Astrocyte of the hippocampus (primary cell): ENCODE data around the gene TBX15.

Source experiments
- DNase-seq: peaks from one replicate; pipeline ENCODE4 v3.0.0; 2011; ENCODE audit warnings: low read depth, low spot score

Gene TBX15

DNA sequence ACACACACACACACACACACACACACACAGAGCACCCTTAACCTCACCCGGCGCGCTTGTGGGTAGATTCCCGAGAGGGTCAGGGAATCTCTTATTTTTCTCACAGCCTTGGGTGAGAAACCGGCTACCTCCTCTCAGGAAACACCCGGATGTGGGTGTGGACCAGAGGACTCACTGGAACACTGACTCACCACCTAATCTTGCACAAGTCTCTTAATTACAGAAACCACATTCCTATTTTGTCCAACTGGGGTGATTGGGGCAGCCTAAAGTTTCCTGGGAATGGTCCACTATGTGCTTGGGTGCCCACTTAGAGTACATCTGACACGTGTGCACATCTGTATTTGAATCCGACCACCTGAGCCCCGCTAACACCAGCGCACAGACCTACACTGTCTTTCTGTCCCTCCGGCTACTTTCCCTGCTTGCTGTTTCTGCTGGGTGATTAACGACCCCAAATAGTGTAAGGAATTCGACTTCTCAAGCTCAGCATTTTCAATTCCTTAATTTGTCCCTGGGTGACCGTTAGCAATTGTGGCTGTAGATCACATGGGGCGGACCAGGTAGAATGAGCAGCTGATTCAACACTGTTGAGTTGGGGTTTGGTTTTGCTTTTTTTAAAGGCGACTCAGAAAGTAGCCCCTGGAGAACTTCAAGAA lies 14.0 kb upstream of the TBX15 start:
- peak; percentile 56 for DNase-seq

DNA sequence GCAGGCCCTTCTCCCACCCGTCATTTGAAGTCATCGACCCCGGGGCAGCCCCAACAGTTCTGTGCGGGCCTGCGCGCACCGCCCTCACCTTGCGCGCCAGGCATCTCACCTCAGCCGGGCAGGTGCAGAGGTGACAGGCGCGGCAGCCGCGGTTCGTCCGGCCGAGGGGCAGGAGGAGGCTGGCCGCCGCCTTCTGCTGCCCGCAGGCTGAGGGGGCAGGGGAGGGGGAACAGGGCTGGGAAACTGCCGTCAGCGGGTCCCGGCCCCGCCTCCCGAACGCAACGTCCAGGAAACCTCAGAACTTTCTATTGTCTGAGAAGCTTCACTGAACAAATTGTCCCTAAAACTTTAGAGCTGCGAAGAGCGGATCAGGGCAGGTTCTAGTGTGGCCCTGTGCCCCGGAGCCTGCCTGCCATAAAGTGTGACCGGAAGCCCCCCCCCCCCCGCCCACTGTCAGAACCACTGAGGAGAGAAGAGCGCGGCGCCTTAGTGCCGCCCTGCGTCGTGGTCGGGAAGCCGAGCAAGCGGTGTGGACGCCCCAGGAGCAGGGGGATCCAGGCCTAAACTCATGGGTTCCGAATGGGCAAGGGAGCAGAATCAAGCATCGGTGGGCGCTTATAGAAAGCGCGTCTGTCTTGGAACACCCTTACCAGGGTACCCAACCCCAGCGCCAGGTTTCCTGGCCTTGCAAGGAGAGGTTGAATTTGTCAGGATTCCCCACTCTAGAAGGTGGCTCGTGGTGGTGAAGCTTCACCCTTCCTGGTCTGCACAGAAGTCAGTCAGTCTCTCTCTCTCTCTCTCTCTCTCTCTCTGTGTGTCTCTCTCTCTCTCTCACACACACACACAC lies 13.3 kb upstream of the TBX15 start:
- DNase-seq = no peak

DNA sequence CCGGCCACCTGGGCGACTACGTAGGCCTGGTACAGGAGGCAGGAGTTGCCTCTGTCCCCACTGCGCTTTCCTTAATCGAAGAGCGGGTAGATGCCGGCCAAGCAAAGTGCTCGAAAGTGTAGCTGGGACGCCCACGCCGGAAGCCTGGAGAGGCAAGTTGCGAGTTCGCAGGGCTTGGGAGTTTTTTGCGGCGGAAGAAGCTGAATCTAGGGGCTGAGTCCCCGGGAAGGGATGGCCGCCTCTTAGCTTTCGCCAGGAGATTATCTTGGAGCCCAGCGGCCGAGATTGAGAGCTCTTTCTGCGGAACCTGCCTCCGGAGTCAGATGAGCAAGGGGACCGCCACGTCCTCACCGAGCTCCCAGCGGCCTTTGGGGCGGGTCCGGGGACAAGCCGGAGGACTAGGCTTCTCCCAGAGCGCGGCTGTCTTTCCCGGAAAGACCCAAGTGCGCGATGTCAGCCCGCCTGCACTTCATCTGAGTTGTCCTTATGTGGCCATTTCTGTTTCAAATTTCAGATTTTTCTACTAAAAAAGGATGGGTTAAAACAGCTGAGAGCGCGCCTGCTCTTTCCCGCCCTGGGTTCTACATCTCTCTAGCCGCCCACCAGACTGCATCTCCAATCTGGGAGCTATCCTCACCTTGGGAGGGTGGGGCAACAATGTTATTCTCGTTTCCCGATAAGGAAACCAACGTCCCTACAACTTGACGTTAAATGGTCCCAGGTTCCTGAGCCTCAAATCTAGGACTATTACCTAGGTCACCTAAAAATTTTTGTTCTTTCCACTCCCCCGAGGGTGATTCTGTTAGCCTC lies 12.4 kb upstream of the TBX15 start:
- DNase-seq = no peak

DNA sequence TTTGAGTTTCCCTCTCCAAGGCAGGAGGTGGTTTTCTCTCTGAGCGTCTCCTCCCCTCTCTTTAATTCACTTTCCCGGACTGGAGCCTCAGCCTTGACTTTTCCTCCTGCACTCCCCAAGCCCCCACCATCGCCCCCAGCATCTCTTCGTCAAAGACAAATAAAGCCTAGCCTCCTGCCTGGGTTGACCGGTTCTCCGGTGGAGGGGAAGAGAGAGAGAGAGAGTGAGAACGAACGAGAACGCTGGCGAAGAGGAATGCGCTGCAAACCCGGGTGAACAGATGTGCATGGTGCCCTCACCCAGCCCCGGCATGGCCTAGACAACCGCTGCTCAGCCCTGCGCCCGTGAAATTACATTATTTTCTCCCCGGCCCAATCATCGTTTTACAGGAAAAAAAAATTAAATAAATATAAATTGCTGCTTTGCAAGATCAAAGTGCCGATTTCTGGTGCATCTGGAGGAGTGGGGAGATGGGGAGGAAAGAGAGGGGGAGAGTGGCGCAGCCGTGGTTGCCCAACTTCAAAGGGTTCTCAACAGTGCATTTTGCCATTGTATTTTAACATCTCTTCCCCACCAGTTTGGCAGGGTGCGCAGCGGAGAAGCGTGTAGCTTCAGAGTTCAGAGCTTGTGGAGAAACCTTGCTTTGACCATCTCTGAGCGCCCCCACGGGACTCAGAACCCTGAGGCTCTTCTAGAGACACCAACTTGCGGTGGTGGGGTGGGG lies 11.4 kb upstream of the TBX15 start:
- no peak for DNase-seq

DNA sequence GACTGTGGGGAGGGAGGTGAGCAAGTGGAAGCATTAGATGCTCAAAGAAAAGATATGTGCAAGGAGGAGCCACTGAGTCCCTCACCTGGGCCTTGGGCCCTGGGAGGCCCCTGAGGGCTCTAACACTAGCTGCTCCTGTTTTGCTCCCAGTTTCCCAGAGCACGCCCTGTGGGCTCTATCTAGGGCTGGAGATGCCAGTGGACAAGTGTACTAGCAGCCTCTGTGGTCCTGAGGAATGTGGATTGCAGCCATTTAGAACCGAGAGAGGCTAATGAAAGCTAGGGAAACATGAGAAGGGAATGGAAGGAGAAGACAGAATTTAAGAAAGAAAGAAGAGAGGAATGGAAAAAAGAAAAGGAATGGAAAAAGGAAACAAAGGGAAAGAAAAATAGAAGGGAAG lies 10.0 kb upstream of the TBX15 start:
- no peak for DNase-seq

DNA sequence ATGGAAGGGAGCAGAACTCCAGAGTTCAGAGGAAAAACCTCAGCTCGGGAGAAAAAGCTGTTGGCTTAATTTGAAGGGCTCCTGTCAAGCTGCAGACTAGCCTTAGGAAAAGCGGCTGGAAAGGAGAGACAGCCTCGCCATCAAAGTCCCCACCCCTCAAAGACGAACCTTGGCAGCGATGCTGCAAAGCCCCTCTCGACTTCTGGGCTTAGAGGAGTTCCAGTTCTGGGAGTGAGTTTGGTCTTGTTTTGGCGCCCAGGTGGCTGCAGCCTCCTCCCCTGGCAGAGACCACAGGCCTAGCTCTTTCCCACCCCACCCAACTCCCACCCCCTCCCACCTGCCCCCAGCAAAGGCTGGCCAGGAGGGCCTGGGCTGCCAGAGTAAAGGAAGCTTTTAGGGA lies 9.1 kb upstream of the TBX15 start:
- no peak for DNase-seq

DNA sequence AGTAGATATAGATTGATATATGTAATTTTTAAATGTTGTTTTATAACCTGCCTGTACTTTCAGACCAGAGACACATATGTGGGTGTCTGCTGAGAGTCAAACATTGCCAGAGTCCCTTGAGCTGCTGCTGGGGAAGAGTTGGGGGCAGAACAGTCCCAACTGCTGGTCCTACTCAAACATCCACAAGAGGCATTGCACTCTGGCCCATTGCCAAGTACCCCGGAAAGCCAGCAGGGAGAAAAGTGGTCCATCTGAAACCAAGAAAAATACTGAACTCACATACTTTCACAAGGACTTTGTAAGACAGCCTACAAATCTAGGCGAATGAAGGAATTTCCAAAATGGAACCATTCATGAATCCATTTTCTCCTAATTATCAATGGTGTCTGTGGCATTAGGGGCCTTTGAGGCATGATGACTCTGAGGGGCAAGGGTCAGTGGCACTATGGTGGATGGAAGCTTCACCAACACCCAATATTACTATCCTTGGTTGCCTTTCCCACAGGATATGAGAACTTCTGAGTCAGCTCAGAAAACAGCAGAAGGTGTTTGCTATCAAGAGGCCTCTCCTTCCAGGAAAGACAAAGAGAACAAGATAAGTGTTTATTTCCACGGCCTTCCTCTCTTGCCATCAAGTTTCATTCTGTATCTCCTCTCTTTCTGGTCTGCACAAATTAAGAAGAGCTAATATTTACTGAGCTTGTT lies 7.3 kb upstream of the TBX15 start:
- no peak for DNase-seq

DNA sequence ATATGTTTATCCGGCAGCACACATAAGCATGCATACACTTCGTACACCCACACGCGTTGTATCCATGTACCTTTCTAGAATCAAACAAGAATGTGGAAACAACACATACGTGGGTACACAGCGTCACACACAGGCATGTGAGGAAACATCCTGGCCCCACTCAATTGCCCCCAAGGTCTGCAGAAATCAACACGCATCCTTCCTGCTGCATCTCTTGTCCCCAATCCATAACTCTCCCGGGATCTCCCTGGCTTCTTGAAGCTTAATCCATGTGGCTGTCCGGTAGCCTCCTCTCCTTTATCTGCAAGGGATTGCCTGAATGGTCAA lies 5.5 kb upstream of the TBX15 start:
- no peak for DNase-seq

DNA sequence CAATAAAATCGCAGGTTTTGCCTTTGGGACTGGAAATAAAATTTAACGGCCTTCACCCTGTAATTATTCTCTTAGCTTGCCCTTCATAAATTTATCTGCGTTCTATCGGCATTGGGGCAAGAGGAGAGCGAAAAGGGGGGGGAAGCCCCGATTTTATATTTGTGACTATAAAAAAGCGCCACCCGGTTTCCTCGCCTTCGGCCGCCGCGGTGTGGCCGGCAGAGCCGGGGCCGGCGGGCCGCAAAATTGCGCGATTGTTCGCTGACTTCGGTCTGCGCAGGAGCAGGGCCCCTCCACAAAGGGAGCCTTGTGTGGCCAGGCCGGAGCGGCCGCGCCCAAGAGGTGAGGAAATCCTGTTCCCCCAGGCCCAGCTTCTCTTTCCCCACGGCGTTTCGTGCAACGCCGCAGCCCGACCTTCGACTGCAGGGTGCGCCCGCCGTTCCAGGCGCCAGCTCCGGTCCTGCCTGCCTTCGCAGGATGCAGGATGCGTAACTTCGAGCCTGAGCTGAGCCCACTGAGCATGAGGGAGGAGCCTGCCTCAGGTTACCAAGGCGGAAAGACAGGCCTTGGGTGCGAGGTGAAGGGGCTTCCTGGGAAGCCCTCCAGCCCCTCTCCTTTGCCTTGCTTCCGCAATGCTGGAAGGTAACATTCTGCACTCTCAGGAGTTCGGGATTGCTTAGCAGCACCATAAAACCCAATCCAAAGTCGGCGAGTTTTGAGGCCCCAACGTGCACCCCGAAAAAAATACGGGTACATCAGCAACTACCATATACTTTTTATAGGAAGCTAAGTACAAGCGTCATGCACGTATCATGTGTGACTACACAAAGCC lies 4.9 kb upstream of the TBX15 start:
- no peak for DNase-seq

DNA sequence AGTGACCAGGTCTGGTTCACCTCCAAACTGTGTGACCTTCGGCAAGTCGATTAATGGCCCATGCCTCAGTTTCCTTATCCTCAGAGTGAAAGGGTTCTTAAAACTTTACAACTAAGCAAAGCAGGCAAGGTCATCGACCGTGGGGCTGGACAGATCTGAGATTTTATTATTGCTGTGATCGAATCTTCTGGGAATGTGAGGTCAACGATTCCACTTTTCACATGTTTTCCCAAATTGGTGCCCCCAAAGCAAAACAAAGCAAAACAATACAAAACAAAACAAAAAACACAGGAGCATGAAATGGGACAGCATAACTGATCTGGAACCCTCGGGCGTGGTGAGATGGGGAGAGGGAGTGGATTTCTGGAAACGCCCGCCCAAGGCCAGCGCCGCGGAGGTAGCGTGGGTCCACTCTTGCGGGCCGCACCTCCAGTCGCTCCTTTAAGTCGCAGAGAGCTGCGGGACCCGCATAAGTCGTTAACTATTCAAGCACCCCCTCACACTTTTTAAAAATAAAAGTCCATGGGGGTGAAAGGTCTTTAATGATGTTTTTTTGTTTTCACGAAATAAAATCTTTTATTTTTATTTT lies 4.2 kb upstream of the TBX15 start:
- DNase-seq = no peak

DNA sequence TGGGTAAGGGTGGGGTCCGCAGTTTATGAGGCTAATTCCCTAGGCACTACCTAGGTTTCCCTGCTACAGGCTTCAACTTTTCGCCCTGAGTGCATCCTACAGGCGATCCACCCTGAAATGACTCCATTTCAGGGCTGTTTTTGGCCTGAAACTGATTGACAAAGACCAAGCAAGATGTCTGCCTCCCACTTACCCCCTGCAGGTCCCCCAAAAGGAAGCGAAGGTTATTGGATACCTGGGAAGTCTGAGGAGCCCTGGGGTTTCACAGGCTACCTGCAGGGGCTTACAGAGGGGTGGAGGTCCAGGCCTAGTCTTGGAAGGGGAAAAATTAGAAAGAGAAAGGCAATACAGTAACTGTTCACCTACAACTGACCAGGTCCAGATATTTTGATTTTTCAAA lies 3.3 kb upstream of the TBX15 start:
- DNase-seq = no peak

DNA sequence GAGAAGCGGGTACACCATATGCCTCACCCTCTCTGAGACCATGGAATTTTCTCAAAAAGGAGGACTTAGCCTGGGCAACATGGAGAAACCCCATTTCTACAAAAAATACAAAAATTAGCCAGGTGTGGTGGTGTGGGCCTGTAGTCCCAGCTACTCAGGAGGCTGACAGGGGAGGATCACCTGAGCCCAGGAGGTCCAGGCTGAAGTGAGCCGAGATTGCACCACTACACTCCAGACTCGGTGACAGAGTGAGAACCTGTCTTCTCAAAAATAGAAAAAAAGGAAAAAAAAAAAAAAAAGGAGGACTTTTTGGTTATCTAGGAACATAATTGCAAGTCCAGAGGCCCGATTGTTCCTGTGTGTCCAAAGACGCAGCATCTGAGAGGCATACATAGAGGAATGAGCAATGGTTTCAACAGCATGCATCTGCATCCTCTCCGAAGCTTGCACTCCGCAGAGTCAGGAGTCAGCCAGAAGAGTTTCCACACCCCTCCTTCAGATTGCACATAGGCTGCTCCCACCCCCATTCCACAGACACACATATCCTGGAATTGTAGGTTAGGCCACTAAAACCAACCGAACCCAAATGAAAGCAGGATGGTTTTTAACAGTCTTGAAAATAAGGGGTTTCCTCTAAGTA lies 2.5 kb upstream of the TBX15 start:
- no peak for DNase-seq

DNA sequence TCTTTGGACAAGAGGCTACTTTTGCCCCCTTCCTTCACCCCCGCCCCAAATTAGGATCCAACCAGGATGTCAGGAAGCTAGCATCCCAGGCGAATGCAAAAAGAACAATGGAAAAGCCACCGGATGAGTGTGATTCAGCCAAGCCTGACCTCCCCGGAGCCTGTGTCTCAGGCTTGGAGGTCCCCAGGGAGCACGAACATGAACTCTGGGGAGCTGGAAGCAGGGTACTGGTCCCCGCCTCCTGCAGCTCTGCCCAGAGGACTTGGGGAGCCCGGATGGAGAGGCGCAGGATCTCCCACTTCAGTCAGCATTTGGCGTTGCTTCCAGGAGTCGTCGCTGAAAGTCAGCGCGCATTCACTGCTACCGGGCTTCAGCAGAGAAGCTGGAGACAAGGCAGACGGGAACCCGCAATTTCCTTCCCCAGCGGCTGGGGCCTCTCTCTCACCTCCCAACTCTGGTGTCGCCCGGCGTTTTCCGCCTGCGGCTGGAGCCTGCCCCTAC lies 1.8 kb upstream of the TBX15 start:
- no peak for DNase-seq

DNA sequence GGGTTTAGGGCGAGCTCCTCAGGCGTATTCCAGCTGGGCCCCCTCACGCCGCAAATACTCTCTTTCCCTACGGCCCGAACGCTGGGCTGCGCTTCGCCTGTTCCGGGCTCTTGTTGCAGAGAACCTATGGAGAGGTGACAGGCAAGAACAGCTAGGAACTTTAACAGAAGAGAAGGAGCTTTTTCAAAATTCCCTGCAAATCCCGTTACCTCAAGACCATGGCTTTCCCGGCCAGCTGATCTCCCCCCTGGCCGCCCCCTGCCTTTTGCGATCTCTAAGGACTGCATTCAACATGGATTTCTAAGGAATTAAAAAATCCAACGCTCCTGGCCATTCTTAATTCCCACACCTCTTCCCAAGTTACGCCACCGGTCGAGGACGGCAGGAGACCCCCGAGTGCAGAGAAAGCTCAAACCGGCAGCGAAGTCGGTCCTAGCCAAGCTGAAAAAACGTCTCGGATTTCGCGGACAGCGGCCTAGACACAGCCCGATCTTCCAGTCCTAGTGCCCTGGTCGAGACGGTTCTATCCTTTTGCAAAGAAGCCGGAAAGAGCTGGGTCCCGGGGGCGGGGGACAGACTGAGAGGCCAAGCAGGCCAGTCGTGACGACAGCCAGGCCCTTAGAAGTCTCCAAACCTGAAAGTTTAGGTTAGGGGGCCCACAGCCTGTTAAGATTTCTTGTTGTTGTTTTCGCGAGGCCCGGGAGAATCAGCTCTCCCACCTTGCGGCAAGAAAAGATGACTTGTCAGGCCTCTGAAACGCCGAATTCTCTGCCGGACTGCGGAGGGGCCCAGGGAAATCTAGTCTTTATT lies 1.1 kb upstream of the TBX15 start:
- no peak for DNase-seq

DNA sequence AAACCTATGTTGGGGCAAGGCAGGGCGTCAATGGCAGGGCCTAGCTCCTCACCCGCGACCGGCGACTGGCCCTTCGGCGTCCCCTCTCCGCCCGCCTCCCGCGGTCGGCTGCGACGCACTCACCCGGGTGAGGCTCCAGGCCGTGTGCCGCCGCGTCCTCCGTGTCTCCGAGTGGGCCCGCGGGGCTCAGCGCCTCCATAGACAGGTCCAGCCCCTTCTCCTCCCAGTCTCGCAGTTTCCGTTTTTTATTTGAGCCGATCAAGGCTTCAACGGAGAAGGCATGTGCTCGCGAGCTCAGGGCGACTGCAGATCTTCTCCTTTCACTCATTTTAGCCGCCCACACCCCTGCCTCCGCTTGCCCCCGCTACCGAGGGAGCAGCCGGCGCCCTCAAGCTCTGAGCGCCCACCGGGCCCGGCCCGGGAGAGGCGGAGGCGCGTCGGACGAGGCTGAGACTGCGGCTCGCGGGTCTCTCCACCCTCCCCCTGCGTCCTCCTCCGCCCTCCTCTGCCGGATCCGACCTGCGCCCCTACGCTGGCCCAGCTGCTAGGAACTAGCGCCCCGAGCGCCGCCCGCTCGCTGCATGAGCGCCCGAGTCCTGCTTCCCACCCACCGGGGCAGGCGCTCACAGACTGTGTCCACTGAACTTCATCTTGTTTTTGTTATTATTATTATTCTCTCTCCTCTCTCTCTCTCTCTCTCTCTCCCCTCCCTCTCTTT lies 516 bp downstream of the TBX15 start:
- peak; percentile 40 for DNase-seq

DNA sequence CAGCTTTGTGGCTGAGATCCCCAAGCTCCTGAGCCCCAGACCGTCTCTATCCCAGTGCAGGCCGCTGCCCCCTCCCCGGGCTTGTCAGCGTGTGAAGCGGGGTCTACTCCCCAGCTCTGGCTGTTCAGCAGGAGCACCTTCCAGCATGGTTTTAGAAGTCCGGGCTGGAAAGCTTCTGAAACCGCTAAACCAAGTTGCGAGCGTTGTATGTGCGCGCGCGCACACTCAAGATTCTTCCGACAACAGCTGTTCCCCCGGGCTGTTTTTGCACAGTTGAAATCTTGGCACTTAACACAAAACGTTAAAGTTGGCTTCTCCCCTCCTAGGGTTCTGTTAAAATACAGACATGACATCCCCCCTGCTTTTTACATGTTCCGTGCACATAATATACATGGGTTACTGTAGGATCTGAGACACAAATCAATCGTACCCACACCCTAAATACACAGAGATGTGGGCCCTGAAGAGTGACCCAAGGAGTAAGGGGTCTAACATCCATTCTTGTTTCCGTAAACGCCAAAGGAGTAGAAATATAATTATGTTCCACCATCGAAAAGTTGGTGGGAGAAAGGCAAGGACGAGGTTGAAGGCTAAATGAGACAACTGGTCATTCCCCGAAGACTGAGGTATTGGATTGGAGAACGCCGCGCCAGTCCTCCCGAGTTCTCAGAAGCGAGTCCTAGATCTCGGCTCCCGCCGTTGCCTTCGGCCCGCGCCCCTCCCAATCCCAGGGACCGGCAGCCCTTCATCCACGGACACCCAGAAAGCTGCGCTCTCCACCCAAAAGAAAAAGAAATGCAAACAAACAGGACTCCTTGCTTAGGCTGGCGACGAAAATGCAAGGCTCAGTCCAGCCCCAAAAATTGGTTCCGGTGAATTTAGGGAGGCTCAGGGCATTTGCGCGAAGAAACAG lies 1.3 kb downstream of the TBX15 start:
- no peak for DNase-seq
